ENCODE data around the gene PDPK1. TPM values are rescaled to one million over a fixed set of nuclear protein-coding genes. Genes with fewer than 3 reads are reported as not detected.

The PDPK1 gene
- total RNA-seq, 1 donor from 2014 or later: 74.4 TPM

DNA sequence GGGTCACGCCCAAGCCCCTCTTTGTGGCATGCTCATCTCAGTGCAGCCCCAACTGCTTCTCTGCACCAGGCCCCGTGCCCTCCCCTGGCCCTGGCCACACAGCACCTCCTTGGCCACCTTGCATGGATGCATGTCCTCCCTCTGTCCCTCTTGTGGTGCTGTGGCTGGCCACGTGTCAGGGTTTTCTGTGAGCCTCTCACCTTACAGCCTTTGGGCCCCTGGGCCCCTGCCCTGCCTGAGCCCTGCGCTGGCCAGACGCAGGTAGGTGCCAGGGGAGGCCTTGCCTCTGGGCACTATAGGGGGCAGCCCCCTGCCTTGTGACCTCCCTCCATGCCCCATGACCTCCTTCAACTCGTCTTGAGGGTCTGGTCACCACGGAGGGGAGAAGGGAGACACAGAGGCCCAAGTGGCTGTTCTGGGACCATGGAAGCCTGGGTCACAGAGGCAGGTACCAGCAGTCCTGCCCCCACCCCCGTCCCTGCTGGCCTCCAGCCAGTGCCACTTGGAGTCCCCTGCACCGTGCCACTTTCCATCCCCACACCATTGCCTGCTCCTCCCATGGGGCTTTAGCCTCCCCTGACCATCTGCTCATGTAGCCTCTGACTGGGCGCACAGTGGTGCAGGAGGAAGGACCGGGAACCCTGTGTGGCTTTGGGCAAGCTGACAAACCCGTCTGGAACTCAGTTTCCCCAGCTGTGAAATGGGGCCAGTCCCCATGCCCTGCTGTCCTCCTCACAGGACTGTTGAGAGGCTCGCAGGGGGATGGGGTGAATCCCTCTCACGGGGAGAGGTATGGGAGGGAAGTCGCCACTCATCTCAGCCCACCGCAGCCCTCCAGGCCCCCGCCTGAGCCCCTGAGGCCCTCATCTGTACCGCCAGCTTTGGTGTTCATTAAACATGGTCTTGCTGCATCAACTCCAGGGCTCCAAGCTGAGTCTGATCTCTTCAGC lies 35.6 kb upstream of the PDPK1 start:
- ATAC-seq: no peak
- no peak for TF ChIP-seq CTCF (IDR thresholded peaks at IDR 0.05)
- Histone ChIP-seq H3K9me3 (no peaks in the 10 kb centered on the region), H3K4me3 (no peak overlapping the region), H3K27me3 (ENCODE audit: low read depth) (no peaks in the 10 kb centered on the region), H3K36me3 (peaks cover 28% of the 10 kb centered on the region), H3K4me1 (peaks cover 59% of the 10 kb centered on the region), H3K27ac (no peak overlapping the region)
- DNase-seq: no peak
- intact Hi-C loops (cut with DNase I): no loop called here

- Histone ChIP-seq H3K36me3 (peaks cover 10% of the 10 kb centered on the region), H3K4me1 (peaks cover 33% of the 10 kb centered on the region), H3K4me3 (no peak overlapping the region), H3K9me3 (no peaks in the 10 kb centered on the region), H3K27ac (no peak overlapping the region), H3K27me3 (ENCODE audit: low read depth) (no peaks in the 10 kb centered on the region)
- TF ChIP-seq CTCF (IDR thresholded peaks at IDR 0.05): no peak
- DNase-seq (no peak), ATAC-seq (no peak)
- intact Hi-C loops (cut with DNase I): no loop called here
These were observed 32.1 kb upstream of the PDPK1 start for GRCh38 chr16:2505695-2506094.

GRCh38 chr16:2507052-2507659 lies 30.7 kb upstream of the PDPK1 start:
- no peak for TF ChIP-seq CTCF (IDR thresholded peaks at IDR 0.05)
- H3K36me3 ChIP-seq: peaks cover 10% of the 10 kb centered on the region
- peak overlapping the region; percentile 83 for H3K27ac ChIP-seq
- DNase-seq: peak; percentile 80
- H3K27me3 ChIP-seq (ENCODE audit: low read depth): no peaks in the 10 kb centered on the region
- peaks cover 31% of the 10 kb centered on the region for H3K4me1 ChIP-seq
- H3K4me3 ChIP-seq: peak overlapping the region; percentile 16
- intact Hi-C loops (cut with DNase I): no loop called here
- no peaks in the 10 kb centered on the region for H3K9me3 ChIP-seq
- peak; percentile 45 to 70 for ATAC-seq

DNA sequence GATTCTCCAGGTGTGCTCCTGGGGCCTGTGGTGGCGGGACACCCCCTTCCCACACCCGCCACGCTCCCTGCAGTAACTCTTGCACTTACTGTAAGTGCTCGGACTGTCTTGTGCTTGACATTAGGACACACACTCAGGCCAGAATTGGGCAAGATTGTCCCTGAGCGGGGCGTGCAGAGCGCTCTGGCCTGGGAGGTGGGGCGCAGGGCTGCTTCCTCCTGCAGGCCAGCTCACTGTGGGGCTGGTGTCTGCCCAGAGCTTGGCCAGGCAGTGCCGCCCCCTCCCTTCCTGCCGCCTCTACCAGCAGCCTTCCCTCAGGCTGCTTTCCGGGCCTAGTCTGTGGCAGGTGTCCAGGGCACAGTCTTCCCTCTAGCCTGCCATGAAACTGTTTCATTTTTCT lies 30.2 kb upstream of the PDPK1 start:
- Histone ChIP-seq H3K36me3 (peaks cover 10% of the 10 kb centered on the region), H3K4me1 (peaks cover 29% of the 10 kb centered on the region), H3K27me3 (ENCODE audit: low read depth) (no peaks in the 10 kb centered on the region), H3K9me3 (no peaks in the 10 kb centered on the region), H3K4me3 (peak overlapping the region; percentile 16), H3K27ac (peak overlapping the region; percentile 83)
- peak; percentile 65 to 84 for ATAC-seq
- TF ChIP-seq CTCF (IDR thresholded peaks at IDR 0.05): no peak
- intact Hi-C loops (cut with DNase I): no loop called here
- DNase-seq: peak; percentile 87

DNA sequence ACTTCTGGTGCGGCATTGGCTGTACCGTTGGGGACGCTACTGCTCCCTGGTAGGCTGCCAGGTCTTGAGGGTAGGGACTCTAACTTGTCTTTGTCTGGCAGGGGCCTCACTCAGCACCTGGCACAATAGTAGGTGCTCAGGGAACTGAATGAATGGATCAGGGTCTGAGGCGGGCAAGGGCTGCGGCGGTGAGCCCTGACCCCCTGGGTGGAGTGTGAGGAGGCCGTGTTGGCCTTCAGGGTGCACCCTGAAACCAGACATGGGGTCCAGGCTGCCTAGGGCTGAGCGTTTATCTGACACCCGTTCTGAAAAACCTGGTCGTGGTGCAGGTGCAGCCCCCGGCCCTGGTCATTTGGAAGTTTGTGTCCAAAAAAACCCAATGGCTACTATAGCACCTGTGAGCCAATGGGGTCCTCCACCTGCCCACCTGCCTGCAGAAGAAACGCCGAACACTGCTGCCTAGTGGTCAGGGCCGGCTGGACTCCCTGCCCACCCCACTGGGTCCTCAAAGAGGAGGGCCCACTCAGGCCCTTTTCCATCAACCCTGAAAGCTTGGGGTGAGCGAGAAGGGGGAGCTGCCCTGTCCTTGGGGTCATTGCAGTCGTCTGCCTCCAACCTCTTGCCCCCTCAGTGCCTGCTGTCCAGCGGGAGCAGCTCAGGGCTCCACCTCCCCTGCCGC lies 29.0 kb upstream of the PDPK1 start:
- Histone ChIP-seq H3K27me3 (ENCODE audit: low read depth) (no peaks in the 10 kb centered on the region), H3K9me3 (no peaks in the 10 kb centered on the region), H3K27ac (no peak overlapping the region), H3K4me1 (peaks cover 28% of the 10 kb centered on the region), H3K4me3 (no peak overlapping the region), H3K36me3 (peaks cover 10% of the 10 kb centered on the region)
- intact Hi-C loops (cut with DNase I): no loop called here
- ATAC-seq (no peak), DNase-seq (no peak)
- TF ChIP-seq CTCF (IDR thresholded peaks at IDR 0.05): no peak
